Vagina (tissue), 2 donors: ENCODE results near the gene AXIN1. TPM values are rescaled to one million over a fixed set of nuclear protein-coding genes. Genes with fewer than 3 reads are reported as not detected.
"Not testable (repeated sequence)": the region's sequence is repeated elsewhere in the genome, so short reads cannot be mapped to it uniquely, and the experiment has no call there.

Experiments used
- DNase-seq, 2 donors: peaks; one replicate each; pipeline ENCODE4 v3.0.0-alpha.2; 2017; ENCODE audit errors: extremely low spot score in 2 of 2
- H3K27ac ChIP-seq: fragments of 200-600 bp; sonication (generic); one replicate; pipeline ENCODE4 v1.5.1; 2019
- H3K27me3 ChIP-seq: fragments of 200-600 bp; sonication (generic); one replicate; pipeline ENCODE4 v1.5.1; 2019
- H3K36me3 ChIP-seq, 2 donors: fragments of 200-600 bp; sonication (generic); one replicate each; pipeline ENCODE4 v1.5.1; 2017 to 2019
- H3K4me1 ChIP-seq: fragments of 200-600 bp; sonication (generic); one replicate; pipeline ENCODE4 v1.5.1; 2019
- H3K4me3 ChIP-seq, 2 donors: fragments of 200-600 bp; sonication (generic); 1 replicate in 1 of 2; 2 replicates in 1 of 2; pipeline ENCODE4 v1.5.1; 2016 to 2019
- H3K9me3 ChIP-seq: fragments of 200-600 bp; sonication (generic); one replicate; pipeline ENCODE4 v1.5.1; 2019
- POLR2A ChIP-seq, 2 donors: fragments of 450-650 bp; IDR thresholded peaks; one replicate each; pipeline ENCODE4 v1.6.1; 2017; ENCODE audit warnings: antibody characterized with exemption in 2 of 2, mild to moderate bottlenecking in 2 of 2, moderate library complexity in 2 of 2
- POLR2AphosphoS5 ChIP-seq, 2 donors: sonication (generic); formaldehyde crosslinking; IDR thresholded peaks; one replicate each; pipeline ENCODE4 v1.9.0; 2017; ENCODE audit warnings: antibody characterized with exemption in 2 of 2, mild to moderate bottlenecking in 2 of 2, low read depth in 1 of 2; ENCODE audit not compliant: insufficient read depth in 1 of 2
- intact Hi-C: fragments of 100-400 bp; cut with DNase I; formaldehyde crosslinking; loops from one replicate; pipeline ENCODE4 v1.15.1; 2023
- total RNA-seq: library from RNA; depleted of rRNA; stranded (reverse); fragments of >200 nt; gene quantifications from one replicate; pipeline ENCODE4 v1.2.3, GENCODE V29; 2016
- TF ChIP-seq, protein P1 (sequence below), 3 experiments: fragments of 450-650 bp in 2 of 3; fragments of 200-600 bp in 1 of 3; sonication (generic) in 1 of 3; IDR thresholded peaks; one replicate each; pipeline ENCODE4 v1.5.1; 2017 to 2019; ENCODE audit warnings: antibody characterized with exemption in 3 of 3, mild to moderate bottlenecking in 2 of 3, moderate library complexity in 2 of 3

AXIN1 gene
- total RNA-seq, 1 donor from 2014 or later, result 16.9 TPM

DNA sequence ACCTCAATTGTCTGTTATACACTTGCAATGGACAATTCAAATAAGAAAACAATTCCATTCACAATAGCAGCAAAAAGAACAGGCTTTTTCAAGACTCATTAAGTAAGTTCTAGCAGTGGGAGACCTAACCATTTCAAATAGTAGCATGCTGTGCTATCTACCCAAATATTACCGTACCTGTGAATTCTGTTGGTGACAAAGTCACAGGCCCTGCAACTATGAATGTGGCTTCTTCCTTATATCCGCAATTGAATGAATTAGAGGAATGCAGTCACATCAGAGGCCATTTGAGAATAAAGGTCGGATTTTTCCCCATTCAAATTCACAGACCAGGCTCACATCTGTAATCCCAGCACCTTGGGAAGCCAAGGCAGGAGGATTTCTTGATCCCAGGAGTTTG lies 43.7 kb upstream of the AXIN1 start:
- TF ChIP-seq POLR2A (IDR thresholded peaks at IDR 0.05) (no peak), POLR2AphosphoS5 (IDR thresholded peaks at IDR 0.05; ENCODE audit: insufficient read depth in 1 of 2, low read depth in 1 of 2) (no peak)
- TF ChIP-seq, protein P1, sequence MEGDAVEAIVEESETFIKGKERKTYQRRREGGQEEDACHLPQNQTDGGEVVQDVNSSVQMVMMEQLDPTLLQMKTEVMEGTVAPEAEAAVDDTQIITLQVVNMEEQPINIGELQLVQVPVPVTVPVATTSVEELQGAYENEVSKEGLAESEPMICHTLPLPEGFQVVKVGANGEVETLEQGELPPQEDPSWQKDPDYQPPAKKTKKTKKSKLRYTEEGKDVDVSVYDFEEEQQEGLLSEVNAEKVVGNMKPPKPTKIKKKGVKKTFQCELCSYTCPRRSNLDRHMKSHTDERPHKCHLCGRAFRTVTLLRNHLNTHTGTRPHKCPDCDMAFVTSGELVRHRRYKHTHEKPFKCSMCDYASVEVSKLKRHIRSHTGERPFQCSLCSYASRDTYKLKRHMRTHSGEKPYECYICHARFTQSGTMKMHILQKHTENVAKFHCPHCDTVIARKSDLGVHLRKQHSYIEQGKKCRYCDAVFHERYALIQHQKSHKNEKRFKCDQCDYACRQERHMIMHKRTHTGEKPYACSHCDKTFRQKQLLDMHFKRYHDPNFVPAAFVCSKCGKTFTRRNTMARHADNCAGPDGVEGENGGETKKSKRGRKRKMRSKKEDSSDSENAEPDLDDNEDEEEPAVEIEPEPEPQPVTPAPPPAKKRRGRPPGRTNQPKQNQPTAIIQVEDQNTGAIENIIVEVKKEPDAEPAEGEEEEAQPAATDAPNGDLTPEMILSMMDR (IDR thresholded peaks at IDR 0.05), result no peak
- Histone ChIP-seq H3K27me3 (no peaks in the 10 kb centered on the region), H3K4me3 (peak overlapping the region; percentile 59 to 90), H3K36me3 (no peaks in the 10 kb centered on the region), H3K4me1 (peaks cover 26% of the 10 kb centered on the region), H3K9me3 (no peaks in the 10 kb centered on the region), H3K27ac (peak overlapping the region; percentile 79)
- DNase-seq, result no peak
- intact Hi-C loops, result no loop called here

DNA sequence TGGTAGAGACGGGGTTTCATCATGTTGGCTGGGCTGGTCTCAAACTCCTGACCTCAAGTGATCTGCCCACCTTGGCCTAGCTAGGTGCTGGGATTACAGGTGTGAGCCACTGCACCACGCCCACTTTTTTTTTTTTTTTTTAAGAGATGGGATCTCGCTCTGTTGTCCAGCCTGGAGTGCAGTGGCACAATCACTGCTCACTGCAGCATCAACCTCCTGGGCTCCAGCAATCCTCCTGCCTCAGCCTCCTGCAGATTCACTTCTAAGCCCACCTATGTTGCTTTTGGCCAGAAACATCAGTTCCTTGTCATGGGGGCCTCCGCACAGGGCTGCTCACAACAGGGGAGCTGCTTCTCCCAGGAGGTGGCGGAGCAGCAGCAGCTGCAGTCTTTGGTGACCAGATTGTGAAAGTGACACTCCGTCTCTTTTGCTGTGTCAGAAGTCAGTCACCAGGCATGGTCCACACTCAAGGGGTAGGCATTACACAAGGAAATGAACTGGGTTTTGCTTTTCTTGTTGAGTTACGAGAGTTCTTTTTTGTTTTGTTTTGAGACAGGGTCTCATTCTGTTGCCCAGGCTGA lies 40.0 kb upstream of the AXIN1 start:
- no peak overlapping the region for H3K4me3 ChIP-seq
- H3K4me1 ChIP-seq, result peaks cover 7% of the 10 kb centered on the region
- no peaks in the 10 kb centered on the region for H3K9me3 ChIP-seq
- H3K27me3 ChIP-seq, result no peaks in the 10 kb centered on the region
- intact Hi-C loops, result no loop called here
- TF ChIP-seq, protein P1 (IDR thresholded peaks at IDR 0.05), result no peak
- no peak for TF ChIP-seq POLR2A (IDR thresholded peaks at IDR 0.05)
- no peak for TF ChIP-seq POLR2AphosphoS5 (IDR thresholded peaks at IDR 0.05; ENCODE audit: insufficient read depth in 1 of 2, low read depth in 1 of 2)
- no peak for DNase-seq
- H3K36me3 ChIP-seq, result no peaks in the 10 kb centered on the region
- H3K27ac ChIP-seq, result no peak overlapping the region

DNA sequence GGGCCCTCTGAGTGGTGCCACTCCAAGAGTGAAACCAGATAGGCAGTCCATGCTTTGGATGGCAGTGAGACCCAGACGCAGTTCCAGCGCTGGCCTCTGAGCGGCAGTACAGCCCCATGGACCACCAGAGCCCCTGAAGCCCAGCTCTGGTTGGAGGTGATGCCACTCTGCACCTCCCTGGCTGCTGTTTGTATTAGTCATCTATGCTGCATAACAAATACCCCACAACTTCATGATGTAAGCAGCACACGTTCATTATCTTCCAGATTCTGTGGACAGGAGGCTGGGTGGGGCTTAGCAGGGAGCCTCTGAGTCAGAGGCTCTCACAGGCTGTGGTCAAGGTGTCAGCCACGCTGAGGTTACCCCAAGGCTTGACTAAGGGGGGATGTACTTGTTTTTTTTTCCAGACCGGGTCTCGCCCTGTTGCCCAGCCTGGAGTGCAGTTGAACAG lies 39.4 kb upstream of the AXIN1 start:
- Histone ChIP-seq H3K36me3 (no peaks in the 10 kb centered on the region), H3K27me3 (no peaks in the 10 kb centered on the region), H3K9me3 (no peaks in the 10 kb centered on the region), H3K4me3 (no peak overlapping the region), H3K27ac (no peak overlapping the region), H3K4me1 (peaks cover 7% of the 10 kb centered on the region)
- DNase-seq, result no peak
- TF ChIP-seq POLR2AphosphoS5 (IDR thresholded peaks at IDR 0.05; ENCODE audit: insufficient read depth in 1 of 2, low read depth in 1 of 2) (no peak), POLR2A (IDR thresholded peaks at IDR 0.05) (no peak)
- TF ChIP-seq, protein P1 (IDR thresholded peaks at IDR 0.05), result peak in 2 of 3 experiments; percentile 17 to 41
- intact Hi-C loops, result no loop called here

DNA sequence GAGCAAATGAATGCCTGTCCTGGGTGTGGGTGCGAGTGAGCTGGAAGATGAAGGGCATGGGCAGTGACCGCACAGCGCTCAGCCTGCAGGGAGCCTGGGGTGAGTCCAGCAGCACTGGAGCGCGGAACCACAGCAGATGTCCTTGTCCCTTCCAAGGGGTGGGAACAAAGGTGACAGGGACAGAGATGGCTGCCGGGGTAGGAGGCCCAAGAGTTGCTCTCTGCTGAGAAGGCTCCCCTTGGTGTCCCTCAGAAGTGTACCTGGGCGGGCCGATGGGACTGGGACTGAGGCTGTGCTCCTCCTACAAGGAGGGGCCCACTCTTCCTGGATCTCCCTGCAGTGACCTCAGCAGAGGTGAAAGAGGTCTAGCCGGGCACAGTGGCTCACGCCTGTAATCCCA lies 36.8 kb upstream of the AXIN1 start:
- no peak overlapping the region for H3K4me3 ChIP-seq
- intact Hi-C loops, result loop anchor here (10.0 kb wide), 1 partner anchor 255 kb away; the partner anchor contains the start of genes MCRIP2 and WDR90
- no peak for DNase-seq
- no peaks in the 10 kb centered on the region for H3K36me3 ChIP-seq
- H3K4me1 ChIP-seq, result no peaks in the 10 kb centered on the region
- H3K27me3 ChIP-seq, result no peaks in the 10 kb centered on the region
- no peaks in the 10 kb centered on the region for H3K9me3 ChIP-seq
- H3K27ac ChIP-seq, result no peak overlapping the region
- TF ChIP-seq POLR2A (IDR thresholded peaks at IDR 0.05) (no peak), POLR2AphosphoS5 (IDR thresholded peaks at IDR 0.05; ENCODE audit: insufficient read depth in 1 of 2, low read depth in 1 of 2) (no peak)
- TF ChIP-seq, protein P1 (IDR thresholded peaks at IDR 0.05), result no peak

DNA sequence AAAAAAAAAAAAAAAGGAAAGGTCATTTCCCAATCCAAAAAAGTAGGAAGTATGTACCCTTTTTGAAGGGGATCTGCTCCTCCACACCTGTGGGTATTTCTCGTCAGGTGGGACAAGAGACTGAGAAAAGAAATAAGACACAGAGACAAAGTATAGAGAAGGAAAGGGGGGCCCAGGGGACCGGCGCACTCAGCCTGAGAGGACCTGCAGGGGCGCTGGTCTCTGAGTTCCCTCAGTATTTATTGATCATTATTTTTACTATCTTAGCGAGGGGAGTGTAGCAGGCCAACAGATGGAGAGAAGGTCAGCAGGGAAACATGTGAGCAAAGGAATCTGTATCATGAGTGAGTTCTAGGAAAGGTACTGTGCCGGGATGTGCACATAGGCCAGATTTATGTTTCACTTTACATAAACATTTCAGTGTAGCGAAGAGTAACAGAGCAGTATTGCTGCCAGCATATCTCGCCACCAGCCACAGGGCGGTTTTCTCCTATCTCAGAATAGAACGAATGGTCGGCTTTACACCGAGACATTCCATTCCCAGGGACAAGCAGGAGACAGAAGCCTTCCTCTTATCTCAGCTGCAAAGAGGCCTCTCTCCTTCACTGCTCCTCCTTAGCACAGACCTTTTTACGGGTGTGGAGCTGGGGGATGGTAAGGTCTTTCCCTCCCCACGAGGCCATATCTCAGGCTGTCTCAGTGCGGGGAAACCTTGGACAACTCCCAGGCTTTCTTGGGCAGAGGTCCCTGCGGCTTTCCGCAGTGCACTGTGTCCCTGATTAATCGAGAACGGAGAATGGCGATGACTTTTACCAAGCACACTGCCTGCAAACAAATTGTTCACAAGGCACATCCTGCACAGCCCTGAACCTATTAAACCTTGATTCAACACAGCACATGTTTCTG lies 35.5 kb upstream of the AXIN1 start:
- H3K36me3 ChIP-seq, H3K27ac ChIP-seq, DNase-seq, H3K27me3 ChIP-seq, H3K9me3 ChIP-seq: not testable (repeated sequence)
- peaks cover 12% of the 10 kb centered on the region for H3K4me1 ChIP-seq
- intact Hi-C loops, result loop anchor here (10.0 kb wide), 1 partner anchor 257 kb away; the partner anchor contains the start of genes MCRIP2 and WDR90
- H3K4me3 ChIP-seq, result peak overlapping the region in 1 of 2 donors; percentile 17
